ENCODE data around the gene SPAG6. TPM values are rescaled to one million over a fixed set of nuclear protein-coding genes. Genes with fewer than 3 reads are reported as not detected.

SPAG6 gene
- polyA plus RNA-seq, 3 donors, result 0.11 to 0.13 TPM; not detected in 1

DNA sequence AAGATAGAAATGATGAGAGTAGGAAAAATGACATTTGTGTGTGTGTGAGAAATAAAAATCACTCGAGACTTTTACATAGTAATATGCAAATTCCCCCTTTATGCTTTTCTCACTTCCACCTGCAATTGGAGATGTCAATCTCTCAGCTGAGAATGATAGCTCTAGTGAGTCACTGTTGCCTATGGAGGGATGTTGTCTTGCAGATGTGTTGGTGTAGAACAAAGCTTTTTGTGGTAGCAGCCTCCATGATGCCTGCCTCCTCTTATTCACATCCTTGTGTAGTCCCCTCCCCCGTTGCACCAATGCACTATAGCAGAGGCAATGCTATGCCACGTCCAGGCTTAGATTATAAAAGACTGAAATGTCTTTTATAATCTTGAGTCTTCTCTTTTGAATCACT, 33.8 kb downstream of the SPAG6 start:
- Mint-ChIP-seq H3K36me3 (no peaks in the 10 kb centered on the region), H3K4me3 (no peak overlapping the region), H3K27me3 (ENCODE audit: low read depth in 3 of 3) (peaks cover 0 to 1% (median 0%) of the 10 kb centered on the region in 3 donors), H3K4me1 (peaks cover 5% of the 10 kb centered on the region), H3K9me3 (peaks cover 0 to 2% (median 0%) of the 10 kb centered on the region in 7 donors), H3K27ac (no peak overlapping the region)
- intact Hi-C loops (cut with micrococcal nuclease), result loop anchor here (10.0 kb wide), 1 partner anchor 56 kb away; no protein-coding TSS in a partner anchor
- no peak for DNase-seq
- no peaks in the 10 kb centered on the region for H4K20me1 ChIP-seq (ENCODE audit: insufficient read depth, low read length)
- H3K27ac ChIP-seq (ENCODE audit: low read depth in 1 of 2, low read length in 2 of 2), result no peak overlapping the region
- no peaks in the 10 kb centered on the region for H3K4me1 ChIP-seq (ENCODE audit: control insufficient read depth in 1 of 2, insufficient read depth in 2 of 2, low read length in 2 of 2)
- H3K9me3 ChIP-seq (replicated peaks in 1 of 2; ENCODE audit: control insufficient read depth in 1 of 2, insufficient read depth in 1 of 2, low read length in 2 of 2), result no peaks in the 10 kb centered on the region
- WGBS (ENCODE audit: insufficient coverage), result no CpG with 5 or more reads among the region's 3 CpGs
- no peaks in the 10 kb centered on the region for H3K79me2 ChIP-seq (ENCODE audit: insufficient read depth, low read length)
- no peaks in the 10 kb centered on the region for H3K27me3 ChIP-seq (ENCODE audit: control insufficient read depth in 2 of 2, insufficient read depth in 2 of 2, low read length in 2 of 2)
- H3K36me3 ChIP-seq (replicated peaks in 1 of 2; ENCODE audit: control insufficient read depth in 1 of 2, insufficient read depth in 2 of 2, low read length in 2 of 2), result no peaks in the 10 kb centered on the region
- no peak overlapping the region for H2AFZ ChIP-seq (ENCODE audit: insufficient read depth, low read depth, low read length, poor library complexity, severe bottlenecking)
- H3K4me3 ChIP-seq (replicated peaks in 1 of 3; ENCODE audit: low read depth in 2 of 3, low read length in 3 of 3), result no peak overlapping the region
- H3K4me2 ChIP-seq (replicated peaks; ENCODE audit: extremely low read depth, low read length, poor library complexity, severe bottlenecking), result no peak overlapping the region
- TF ChIP-seq, protein P1, sequence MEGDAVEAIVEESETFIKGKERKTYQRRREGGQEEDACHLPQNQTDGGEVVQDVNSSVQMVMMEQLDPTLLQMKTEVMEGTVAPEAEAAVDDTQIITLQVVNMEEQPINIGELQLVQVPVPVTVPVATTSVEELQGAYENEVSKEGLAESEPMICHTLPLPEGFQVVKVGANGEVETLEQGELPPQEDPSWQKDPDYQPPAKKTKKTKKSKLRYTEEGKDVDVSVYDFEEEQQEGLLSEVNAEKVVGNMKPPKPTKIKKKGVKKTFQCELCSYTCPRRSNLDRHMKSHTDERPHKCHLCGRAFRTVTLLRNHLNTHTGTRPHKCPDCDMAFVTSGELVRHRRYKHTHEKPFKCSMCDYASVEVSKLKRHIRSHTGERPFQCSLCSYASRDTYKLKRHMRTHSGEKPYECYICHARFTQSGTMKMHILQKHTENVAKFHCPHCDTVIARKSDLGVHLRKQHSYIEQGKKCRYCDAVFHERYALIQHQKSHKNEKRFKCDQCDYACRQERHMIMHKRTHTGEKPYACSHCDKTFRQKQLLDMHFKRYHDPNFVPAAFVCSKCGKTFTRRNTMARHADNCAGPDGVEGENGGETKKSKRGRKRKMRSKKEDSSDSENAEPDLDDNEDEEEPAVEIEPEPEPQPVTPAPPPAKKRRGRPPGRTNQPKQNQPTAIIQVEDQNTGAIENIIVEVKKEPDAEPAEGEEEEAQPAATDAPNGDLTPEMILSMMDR (IDR thresholded peaks at IDR 0.05), result no peak
- H3K9ac ChIP-seq (ENCODE audit: insufficient read depth, low read length, poor library complexity, severe bottlenecking), result no peak overlapping the region

DNA sequence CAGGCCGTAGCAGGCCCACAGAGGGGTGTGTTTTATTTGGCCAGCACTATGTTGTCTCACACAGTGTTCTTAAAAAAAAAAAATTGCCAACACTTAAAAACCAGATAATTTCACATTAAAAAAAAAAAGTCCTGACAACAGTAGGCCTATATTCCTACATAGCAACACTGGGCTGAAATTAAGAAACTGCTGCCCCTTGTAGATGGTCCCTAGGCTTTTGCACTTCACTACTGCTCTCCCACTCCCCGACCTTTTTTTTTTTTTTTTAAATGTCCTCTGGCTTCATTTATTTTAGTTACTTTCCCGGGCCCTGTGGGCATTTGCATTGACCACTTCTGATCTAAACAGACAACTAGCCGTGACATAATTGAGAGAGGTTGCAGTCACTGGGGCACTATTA, 36.0 kb downstream of the SPAG6 start:
- H4K20me1 ChIP-seq (ENCODE audit: insufficient read depth, low read length), result no peaks in the 10 kb centered on the region
- no peak overlapping the region for H2AFZ ChIP-seq (ENCODE audit: insufficient read depth, low read depth, low read length, poor library complexity, severe bottlenecking)
- H3K79me2 ChIP-seq (ENCODE audit: insufficient read depth, low read length), result no peaks in the 10 kb centered on the region
- no peaks in the 10 kb centered on the region for H3K36me3 ChIP-seq (replicated peaks in 1 of 2; ENCODE audit: control insufficient read depth in 1 of 2, insufficient read depth in 2 of 2, low read length in 2 of 2)
- Mint-ChIP-seq H3K9me3 (peaks cover 0 to 2% (median 0%) of the 10 kb centered on the region in 7 donors), H3K36me3 (no peaks in the 10 kb centered on the region), H3K4me3 (no peak overlapping the region), H3K4me1 (no peaks in the 10 kb centered on the region), H3K27ac (peak overlapping the region in 1 of 7 donors; percentile 57), H3K27me3 (ENCODE audit: low read depth in 3 of 3) (peaks cover 0 to 2% (median 1%) of the 10 kb centered on the region in 3 donors)
- WGBS (ENCODE audit: insufficient coverage), result no CpG with 5 or more reads among the region's 4 CpGs
- TF ChIP-seq, protein P1 (IDR thresholded peaks at IDR 0.05), result no peak
- no peak overlapping the region for H3K9ac ChIP-seq (ENCODE audit: insufficient read depth, low read length, poor library complexity, severe bottlenecking)
- no peaks in the 10 kb centered on the region for H3K9me3 ChIP-seq (replicated peaks in 1 of 2; ENCODE audit: control insufficient read depth in 1 of 2, insufficient read depth in 1 of 2, low read length in 2 of 2)
- no peak overlapping the region for H3K4me3 ChIP-seq (replicated peaks in 1 of 3; ENCODE audit: low read depth in 2 of 3, low read length in 3 of 3)
- H3K27ac ChIP-seq (ENCODE audit: low read depth in 1 of 2, low read length in 2 of 2), result no peak overlapping the region
- H3K4me2 ChIP-seq (replicated peaks; ENCODE audit: extremely low read depth, low read length, poor library complexity, severe bottlenecking), result no peak overlapping the region
- no peak for DNase-seq
- H3K4me1 ChIP-seq (ENCODE audit: control insufficient read depth in 1 of 2, insufficient read depth in 2 of 2, low read length in 2 of 2), result no peaks in the 10 kb centered on the region
- H3K27me3 ChIP-seq (ENCODE audit: control insufficient read depth in 2 of 2, insufficient read depth in 2 of 2, low read length in 2 of 2), result no peaks in the 10 kb centered on the region
- intact Hi-C loops (cut with micrococcal nuclease), result no loop called here

Data from CD14-positive monocyte (primary cell).